Left kidney (tissue), 2 donors: Measurements from ENCODE around the gene ENO1. TPM values are rescaled to one million over a fixed set of nuclear protein-coding genes. Genes with fewer than 3 reads are reported as not detected.
A peak's percentile ranks its signal among the peaks of the same experiment; 100 is the strongest.

Experiments used
- DNase-seq: peaks from one replicate; pipeline ENCODE4 v3.0.0-alpha.2; 2013
- polyA plus RNA-seq: library from polyadenylated mRNA; unstranded; fragments of 120-200 nt; gene quantifications from one replicate; pipeline ENCODE4 v1.2.1, GENCODE V29; 2013; ENCODE audit not compliant: insufficient read length

ENO1 gene
- polyA plus RNA-seq, 1 donor, result 873 TPM

DNA sequence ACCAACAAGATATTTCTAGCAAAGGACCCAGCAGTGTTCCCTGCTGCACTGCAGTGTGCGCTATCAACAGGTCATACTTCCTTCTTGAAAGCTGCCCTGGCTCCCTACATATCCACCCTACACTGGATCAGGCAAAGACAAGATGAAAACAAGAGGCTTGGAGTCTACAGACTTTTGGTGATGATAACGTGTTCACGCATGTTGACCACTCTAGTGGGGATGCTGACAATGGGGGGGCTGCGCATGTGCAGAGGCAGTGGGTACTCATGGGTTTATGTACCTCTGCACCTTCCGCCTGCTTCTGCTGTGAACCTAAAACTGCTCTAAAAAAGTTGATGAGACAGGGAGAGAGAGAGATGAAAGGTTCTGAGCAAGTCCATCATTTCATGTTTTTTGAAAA, 5.5 kb downstream of the ENO1 start:
- no peak for DNase-seq

DNA sequence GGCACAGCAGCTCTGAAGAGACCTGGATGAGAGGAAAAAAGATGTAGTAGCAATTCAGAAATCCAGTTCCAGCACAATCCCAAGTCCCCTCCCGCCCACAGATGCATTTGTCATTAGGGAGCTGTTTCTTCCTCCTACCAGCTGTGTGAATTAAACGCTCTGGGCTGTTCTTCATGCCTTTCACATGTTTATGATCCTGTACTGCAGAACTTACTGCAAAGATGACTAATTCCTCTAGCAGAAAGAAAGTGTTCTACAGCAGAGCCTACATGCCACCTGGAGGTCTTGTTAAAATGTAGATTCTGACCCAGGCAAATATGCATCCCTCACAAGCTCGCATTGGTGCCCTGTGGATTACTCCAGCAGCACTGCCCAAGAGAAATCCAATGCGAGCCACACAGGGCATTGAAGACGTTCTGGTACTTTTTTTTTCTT, 6.5 kb downstream of the ENO1 start:
- DNase-seq, result no peak

DNA sequence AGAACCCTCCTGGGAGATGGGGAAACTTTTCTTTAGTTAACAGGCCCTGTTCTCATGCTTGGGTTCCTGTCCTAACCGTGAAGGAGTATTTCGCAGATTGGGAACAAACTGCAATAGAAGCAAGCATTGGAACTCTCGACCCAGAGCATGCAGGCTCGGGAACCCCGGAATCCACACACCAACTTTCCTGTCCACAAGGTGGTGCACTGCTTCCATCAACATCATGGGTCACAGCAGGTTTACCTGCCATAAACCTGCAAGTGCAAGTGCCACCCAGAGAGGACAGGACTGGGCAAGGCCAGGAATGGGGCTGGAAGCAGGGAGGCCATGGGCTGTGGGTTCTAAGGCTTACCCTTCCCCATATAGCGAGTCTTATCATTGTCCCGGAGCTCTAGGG, 6.9 kb downstream of the ENO1 start:
- no peak for DNase-seq

DNA sequence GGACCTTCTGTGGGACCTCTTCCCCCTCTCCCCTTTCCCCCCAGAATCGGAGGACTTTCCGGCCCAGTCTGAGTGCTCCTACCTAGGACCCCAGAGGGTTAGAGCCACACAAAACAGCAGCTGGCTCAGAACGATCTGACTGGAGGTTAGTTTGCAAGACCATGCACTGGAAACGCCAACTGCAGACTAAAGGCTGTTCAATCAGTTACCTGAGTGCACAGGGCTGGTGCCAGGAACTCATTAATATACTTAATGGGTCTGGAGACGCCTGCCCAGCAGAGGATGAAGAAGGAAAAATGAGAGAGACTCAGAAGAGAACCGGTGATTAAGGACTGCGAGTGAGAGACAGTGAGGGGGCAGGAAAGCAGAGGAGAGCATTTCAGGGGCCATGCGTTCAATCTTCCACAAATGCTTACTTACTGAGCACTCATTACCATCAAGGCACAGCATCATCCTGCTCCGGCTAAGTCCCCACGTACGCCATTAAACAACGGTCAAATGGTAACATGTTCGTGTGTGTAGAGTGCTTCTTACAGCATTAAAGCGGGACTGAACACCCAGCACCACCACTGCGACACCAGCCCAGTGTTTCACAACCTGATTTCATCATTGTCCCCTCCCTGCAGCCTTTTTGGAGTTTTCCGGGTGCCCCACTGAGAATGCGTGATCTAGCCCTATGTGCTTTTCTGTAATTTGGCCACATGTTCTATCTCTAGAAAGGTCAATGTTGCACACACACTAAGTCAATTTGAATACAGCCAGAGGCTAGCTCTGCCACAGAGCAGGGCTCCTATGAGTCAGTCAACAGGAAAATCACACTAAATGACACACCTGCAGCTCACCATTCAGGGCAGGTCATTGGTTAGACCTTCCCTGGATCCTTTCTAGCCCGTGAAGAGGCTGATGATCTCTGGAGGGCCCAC, 7.6 kb downstream of the ENO1 start:
- DNase-seq, result no peak

DNA sequence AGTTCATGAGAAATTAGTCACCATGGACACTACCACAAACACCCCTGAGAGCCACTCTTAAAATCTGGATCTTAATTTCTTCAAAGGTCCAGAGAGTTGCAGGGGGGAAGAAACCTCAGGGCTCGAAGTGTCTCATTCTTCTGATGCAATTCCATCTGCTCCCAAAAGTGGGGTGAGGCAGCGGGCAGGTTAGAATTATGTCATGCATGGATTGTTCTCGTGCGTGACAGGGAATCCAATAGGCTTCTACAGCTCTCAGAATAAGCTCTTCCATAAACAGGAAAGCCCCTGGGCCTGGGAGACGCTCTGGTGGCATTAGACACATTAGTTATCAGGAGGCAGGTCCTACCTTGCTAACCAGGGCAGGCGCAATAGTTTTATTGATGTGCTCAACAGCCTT, 8.4 kb downstream of the ENO1 start:
- no peak for DNase-seq

DNA sequence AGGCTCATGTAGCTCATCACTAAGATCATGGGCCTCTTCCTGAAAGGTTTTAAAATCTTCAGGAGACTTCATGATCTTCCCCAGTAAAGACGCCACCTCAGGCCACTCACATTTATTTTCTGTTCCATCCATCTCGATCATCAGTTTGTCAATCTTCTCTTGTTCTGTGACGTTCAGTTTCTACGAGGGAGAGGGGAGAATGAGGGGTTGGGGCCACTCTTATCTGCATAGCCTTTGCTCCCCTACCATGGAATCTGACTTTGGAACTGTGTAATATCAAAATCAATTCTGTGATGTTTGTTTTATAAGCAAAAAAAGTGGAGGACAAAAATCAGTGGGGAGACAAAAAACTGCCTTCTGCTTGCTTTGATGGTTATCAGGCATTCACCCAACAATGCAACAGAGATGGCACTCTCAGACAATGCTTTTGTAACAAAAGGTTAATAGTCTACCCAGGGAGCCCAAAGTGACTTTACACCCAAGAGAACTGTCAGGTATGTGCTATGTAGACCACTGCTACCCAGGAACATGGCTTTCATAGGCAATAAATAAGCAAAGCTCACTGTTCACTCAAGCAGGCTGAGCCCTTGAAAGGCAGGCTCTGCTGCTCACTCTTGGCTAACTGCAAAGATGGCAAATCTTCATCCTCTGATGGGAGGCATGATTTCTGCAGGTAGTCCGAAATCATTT, 10.5 kb downstream of the ENO1 start:
- DNase-seq, result no peak

DNA sequence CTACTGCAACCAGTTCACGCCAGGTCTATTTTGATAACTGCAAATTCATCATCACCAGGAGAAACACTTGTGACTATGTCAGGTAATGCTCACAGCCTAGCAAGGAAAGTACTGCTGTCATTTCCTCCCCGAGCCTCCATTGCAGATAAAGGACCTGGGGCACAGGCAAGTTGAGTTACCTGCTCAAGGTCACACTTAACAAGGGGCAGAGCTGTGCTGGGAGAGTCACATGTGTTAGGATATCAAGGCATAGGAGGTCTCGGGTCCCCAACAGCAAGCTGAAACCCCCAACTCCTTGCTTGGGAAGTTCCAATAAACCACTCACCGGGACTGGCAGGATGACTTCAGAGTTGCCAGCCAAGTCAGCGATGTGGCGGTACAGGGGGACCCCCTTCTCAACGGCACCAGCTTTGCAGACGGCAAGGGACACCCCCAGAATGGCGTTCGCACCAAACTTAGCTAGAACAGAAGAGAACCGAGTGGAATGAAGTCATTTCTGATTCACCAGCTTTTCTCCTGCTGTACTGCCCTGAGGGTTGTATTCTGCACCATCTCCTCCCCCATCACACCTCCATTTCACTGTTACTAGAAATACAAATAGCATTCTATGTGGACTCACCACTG, 11.6 kb downstream of the ENO1 start:
- DNase-seq, result no peak

DNA sequence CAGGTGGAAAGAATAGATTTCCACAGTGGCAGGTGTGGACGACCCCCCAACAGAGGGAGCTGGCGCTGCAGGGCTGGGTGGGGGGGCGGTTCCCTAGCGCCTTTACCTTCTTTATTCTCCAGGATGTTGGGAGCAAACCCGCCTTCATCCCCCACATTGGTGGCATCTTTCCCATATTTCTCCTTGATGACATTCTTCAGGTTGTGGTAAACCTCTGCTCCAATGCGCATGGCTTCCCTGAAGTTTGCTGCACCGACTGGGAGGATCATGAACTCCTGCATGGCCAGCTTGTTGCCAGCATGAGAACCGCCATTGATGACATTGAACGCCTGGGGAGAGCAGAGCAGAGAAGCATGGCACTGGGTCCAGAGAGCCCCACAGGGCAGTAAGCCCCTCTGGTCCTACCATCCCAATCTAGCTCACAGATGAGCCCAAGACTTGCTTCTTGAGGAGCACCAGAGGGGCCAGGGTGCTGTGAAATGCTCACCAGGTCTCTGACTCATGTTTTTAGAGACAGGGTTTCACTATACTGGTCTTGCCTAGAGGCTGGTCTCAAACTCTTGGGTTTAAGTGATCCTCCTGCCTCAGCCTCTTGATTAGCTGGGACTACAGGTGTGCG, 12.2 kb downstream of the ENO1 start:
- DNase-seq, result no peak

DNA sequence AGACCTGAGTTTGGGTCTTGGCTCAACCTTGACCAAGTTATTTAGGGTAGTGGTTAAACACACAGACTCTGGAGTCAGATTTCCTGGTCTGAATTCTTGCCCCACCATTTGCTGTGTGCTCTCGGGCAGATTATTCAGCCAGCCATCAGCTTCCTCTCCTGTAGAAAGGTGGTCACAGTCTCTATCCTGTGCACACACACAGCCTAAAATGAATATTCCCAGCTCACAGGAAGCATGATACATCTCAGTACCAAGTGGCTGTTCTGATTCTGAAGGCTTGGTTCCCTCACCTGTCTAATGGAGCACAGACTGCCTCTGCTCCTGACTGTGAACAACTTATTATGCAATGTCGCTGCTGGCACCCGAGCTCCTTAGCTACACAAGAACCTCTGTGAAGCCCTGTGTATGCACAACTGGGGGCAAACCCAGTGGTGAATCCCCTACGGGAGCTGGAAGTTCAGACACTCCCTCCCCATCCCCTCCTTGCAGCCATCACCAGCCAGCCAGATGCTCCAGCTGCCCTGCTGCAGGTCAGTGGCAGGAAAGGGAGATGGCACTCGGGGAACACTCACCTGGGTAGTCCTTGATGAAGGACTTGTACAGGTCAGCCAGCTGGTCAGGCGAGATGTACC, 13.7 kb downstream of the ENO1 start:
- no peak for DNase-seq

DNA sequence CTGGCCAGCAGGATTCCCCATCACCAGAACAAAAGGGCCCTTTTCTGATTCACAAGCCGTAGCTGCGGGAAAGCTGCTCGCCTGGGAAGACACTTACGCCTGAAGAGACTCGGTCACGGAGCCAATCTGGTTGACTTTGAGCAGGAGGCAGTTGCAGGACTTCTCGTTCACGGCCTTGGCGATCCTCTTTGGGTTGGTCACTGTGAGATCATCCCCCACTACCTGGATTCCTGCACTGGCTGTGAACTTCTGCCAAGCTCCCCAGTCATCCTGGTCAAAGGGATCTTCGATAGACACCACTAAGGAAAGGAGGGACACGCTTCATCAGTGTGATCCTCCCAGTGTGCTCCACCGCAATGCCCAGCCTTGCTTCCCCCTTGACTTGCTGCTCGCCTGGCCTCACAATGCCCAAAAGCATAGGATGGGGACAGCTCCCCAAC, 14.7 kb downstream of the ENO1 start:
- no peak for DNase-seq

DNA sequence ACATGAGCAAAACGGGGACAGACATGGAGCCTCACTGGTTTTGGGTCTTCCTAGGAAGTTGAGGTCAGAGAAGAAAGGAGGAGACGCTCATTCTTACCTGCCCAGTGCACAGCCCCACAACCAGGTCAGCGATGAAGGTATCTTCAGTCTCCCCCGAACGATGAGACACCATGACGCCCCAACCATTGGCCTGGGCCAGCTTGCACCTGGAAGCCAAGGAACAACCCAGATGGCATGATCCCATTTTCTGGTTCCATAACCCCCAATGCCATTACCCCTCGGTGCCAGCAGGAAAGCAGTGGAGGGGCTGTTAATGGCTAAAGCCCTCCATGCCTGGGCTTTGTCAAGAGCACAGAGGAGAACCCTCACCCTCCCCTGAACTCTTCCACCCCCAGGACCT, 15.3 kb downstream of the ENO1 start:
- no peak for DNase-seq

DNA sequence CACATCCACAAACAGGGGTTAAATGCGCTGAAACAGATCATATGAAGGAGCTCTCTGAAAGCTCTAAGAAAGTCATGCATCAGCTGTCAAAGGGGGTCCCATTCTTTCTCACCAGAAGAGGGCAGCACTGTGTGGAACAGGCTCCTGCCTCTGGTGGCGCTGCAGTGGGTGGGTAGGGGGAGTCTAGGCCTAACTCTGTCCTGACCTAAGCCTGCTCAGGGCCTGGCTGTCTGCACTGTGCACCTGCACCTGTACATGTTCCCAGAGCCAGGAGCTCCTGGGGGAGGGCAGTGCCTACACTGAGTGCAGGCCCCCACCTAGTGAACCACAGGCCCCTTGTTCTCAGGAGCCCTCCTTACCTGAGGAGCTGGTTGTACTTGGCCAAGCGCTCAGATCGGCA, 16.0 kb downstream of the ENO1 start:
- no peak for DNase-seq

DNA sequence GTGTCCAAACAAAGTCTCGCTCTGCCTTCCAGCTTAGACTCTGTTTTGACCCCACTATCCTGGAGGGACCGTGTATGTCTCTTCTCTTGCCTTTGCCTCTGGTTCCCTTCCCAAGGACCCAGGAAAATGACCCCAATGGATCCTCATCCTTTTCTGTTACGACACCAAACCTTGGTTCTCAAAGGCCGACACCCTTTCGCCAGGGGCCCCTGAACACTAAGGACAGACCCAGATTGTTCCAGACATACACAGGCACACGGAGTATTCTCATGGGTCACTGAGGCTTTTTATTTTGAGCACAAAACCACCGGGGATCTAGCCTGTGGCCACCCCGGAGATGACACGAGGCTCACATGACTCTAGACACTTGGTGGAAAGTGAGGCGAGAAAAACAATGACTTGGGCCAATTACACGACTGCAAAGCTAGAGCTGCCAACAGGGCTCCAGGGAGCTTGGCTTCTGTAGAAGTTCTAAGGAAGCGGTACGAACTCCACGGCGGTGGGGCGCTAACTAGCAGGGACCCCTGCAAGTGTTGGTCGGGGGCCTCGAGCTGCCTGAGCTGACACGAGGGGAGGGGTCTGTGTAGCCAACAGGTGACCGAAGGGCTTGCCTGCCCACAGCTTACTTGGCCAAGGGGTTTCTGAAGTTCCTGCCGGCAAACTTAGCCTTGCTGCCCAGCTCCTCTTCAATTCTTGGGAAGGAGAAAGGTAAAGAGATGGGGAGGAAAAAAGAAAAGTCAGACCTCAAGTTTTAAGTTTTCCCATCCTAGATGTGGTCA, 17.6 kb downstream of the ENO1 start:
- no peak for DNase-seq

DNA sequence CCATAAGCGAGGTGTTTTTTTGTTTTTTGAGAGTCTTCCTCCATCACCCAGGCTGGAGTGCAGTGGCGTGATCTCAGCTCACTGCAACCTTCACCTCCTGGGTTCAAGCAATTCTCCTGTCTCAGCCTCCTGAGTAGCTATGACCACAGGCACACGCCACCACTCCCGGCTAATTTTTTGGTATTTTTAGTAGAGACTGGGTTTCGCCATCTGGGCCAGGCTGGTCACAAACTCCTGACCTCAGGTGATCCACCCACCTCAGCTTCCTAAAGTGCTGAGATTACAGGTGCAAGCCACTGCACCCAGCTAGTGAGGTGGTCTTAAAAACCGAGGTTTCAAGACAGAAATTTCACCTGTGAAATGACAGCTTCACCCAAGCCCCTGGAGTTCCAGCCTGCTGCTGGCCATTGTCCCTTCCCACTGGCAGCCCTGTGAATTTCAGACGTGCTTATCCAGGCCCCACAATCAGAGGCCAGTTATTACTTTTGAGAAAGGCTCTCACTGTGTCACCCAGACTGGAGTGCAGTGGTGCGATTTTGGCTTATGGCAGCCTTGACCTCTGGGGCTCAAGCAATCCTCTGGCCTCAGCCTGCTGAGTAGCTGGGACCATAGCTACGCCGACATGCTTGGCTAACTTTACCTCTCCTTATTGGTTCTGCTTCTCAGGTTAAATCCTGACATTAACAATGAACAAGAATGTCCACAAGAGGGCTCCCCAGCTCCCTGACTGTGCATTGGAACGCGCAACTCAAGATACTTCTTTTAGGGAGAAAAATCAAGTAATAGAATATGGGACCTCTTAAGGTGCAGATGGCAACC, 19.4 kb downstream of the ENO1 start:
- peak; percentile 78 for DNase-seq

DNA sequence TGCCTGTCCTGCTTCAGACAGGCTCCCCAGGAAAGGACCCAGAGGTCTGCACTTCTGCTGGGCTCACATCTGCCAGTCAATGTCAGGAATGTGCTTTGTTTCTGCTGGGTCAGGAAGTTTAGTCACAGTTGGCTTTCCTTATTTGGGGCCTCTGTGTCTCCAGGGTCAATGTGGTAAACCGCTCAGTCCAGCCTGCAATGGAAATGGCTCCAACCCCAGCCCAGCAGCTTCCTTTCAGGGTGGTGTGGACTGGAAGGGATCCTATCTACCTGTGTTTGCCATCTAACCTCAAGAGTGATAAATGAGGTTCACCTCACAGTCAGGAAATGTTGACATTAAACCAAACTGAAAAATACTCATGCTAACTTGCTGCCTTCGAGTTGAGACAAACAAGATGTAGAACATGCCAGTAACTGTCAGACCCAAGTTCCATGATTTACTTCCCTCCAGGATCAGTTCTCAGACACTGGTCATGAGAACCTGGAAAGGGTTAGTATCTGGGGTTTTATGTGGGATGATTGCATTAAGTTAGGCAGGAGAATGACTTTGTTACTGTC, 20.3 kb downstream of the ENO1 start:
- no peak for DNase-seq

DNA sequence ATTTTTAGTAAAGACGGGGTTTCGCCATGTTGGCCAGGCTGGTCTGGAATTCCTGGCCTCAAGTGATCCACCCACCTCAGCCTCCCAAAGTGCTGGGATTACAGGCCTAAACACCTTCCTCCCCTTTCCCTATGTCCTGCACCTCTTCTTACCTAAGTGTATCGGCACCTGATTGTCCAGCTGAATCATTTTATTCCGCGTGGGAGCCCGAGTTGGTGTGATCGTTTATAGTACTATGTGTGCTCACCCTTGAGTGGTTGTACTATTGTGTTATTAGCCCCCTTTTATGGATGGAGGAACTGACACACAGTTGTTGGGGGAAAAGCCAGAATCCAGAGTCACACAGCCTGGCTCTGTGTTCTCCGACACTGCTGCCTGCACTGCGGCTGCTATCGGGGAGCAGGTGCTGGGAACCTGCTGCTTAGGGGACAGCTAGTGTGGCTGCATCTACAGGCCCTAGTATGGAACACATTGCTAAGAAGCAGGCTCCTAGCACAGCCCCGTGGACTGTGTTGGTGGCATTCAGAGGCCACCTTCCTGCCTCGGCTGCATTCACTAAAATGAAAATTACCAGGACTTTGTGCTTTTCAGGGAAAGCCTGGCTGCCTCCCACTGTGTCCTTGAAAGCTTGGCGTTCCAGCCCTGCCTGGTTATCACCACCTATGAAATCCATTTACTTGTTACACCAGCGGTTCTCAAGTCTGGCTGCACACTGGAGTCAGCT, 21.6 kb downstream of the ENO1 start:
- DNase-seq, result no peak

DNA sequence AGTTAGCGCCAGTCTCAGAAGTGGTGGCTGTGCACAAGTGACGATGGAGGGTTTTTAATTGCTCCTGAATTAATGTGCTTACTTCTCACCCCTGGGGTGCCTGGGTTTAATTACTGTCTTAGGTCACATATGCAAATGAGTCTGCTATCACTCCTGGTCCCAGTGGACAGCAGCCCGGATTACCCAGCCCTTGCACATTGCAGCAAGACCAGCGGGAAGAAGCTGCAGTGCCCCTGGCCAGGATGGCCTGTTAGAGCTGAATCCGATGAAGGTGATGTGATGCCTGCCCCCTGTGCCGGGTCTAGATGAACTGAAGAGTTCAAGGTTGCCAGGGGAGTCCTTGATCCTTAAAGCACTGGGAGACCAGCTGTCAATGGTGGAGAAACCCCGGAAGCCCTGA, 24.2 kb downstream of the ENO1 start:
- DNase-seq, result no peak

DNA sequence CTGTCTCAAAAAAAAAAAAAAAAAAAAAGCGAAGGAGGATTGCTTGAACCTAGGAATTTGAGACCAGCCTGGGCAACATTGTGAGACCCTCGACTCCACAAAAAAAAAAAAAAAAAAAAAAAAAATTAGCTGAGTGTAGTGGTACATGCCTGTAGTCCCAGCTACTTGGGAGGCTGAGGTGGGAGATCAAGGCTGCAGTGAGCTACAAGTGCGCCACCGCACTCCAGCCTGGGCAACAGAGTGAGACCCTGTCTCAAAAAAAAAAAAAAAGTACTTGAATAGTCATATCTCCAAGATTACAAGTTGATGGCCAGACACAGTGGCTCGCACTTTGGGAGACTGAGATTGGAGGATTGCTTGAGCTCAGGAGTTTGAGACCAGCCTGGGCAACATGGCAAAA, 27.4 kb downstream of the ENO1 start:
- no peak for DNase-seq

DNA sequence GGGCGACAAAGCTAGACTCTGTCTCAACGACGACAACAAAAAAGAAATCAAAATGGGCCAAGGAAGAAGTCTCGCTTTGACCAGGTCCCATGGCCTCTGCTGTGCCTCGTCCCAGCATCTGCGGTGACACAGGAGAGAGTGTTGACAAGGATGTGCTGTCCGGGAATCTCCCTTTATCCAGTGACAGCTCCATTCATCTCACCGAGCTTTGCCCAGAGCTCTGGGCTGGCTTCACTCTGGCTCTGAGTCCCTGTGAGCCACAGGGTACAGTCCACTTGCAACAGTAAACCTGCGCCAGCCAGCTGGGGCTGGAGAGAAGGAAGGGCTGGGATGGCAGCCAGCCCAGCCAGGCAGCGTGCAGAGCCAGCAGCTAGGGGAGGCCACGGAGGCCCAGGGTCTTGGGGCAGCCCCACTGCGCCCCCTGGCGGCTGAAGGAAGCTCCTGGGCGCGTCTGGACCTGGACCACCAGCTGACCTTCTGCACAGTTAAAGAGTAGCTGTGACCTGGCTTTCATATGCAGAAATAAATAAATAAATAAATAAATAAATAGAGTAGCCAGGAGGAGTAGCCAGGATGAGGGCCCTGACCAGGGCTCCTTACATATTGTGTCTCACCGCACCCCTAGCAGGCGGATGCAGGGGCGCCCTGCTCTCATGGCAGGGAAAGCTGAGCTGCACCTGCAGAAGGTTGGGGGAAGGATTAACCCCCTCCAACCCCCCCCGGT, 29.7 kb downstream of the ENO1 start:
- DNase-seq, result peak; percentile 89
